GM13976 (cell line): Measurements from ENCODE around the gene TBC1D12.
"Not testable (repeated sequence)": the region's sequence is repeated elsewhere in the genome, so short reads cannot be mapped to it uniquely, and the experiment has no call there.

ENCODE experiments used
- DNase-seq: peaks from one replicate; pipeline ENCODE4 v3.0.0; 2012; ENCODE audit warnings: low spot score
- CTCF ChIP-seq: IDR thresholded peaks from 2 replicates; pipeline ENCODE4 v1.5.1; 2012; ENCODE audit warnings: borderline replicate concordance, mild to moderate bottlenecking; ENCODE audit not compliant: insufficient read depth; ENCODE audit errors: extremely low read depth, missing control alignments, control extremely low read depth
- in situ Hi-C: fragments of 300-500 bp; cut with MboI; formaldehyde crosslinking; loops from one replicate; pipeline ENCODE4 v1.12.0; 2022; ENCODE audit warnings: low sequenced_read_pairs, mixed read lengths, inconsistent platforms; ENCODE audit not compliant: unreplicated experiment

The TBC1D12 gene

GRCh38 chr10:94500063-94500462 is 97.7 kb downstream of the TBC1D12 start:
- in situ Hi-C loops: no loop called here
- no peak for TF ChIP-seq CTCF
- no peak for DNase-seq

GRCh38 chr10:94521276-94522250 is 119.2 kb downstream of the TBC1D12 start:
- in situ Hi-C loops: no loop called here
- no peak for DNase-seq
- TF ChIP-seq CTCF: no peak

- no peak for DNase-seq
- no peak for TF ChIP-seq CTCF
- in situ Hi-C loops: no loop called here
Observed at GRCh38 chr10:94524146-94524545, 121.8 kb downstream of the TBC1D12 start.

GRCh38 chr10:94524711-94525110 is 122.4 kb downstream of the TBC1D12 start:
- no peak for TF ChIP-seq CTCF
- DNase-seq: no peak
- in situ Hi-C loops: no loop called here

GRCh38 chr10:94531550-94531949 is 129.2 kb downstream of the TBC1D12 start:
- DNase-seq, in situ Hi-C loops: not testable (repeated sequence)

GRCh38 chr10:94533027-94533426 is 130.7 kb downstream of the TBC1D12 start:
- in situ Hi-C loops: no loop called here
- DNase-seq: no peak
- no peak for TF ChIP-seq CTCF

- in situ Hi-C loops, DNase-seq: not testable (repeated sequence)
Observed at GRCh38 chr10:94542282-94542681, 139.9 kb downstream of the TBC1D12 start.
